Left forelimb (tissue), 1 donor: ENCODE measurements around the gene BIRC6.
"Not testable (repeated sequence)": the region's sequence is repeated elsewhere in the genome, so short reads cannot be mapped to it uniquely, and the experiment has no call there.

Experiments
- DNase-seq: peaks from one replicate; pipeline ENCODE4 v3.0.0-alpha.2; 2018; ENCODE audit warnings: low spot score

Gene BIRC6

GRCh38 chr2:32356681-32357317 is at the start of gene BIRC6:
Gene BIRC6 (plus strand): TSS chr2:32357023. CDS start chr2:32357162, 139 bp downstream.
- peak; percentile 99 for DNase-seq

GRCh38 chr2:32310577-32310976 is 46.2 kb upstream of the BIRC6 start:
- DNase-seq, result no peak

- DNase-seq, result no peak
Measured at GRCh38 chr2:32314886-32315285, 41.9 kb upstream of the BIRC6 start.

- DNase-seq, result not testable (repeated sequence)
Measured at GRCh38 chr2:32328679-32329078, 28.1 kb upstream of the BIRC6 start.

- not testable (repeated sequence) for DNase-seq
Measured at GRCh38 chr2:32329180-32329980, 27.4 kb upstream of the BIRC6 start.

GRCh38 chr2:32330136-32330535 is 26.7 kb upstream of the BIRC6 start:
- DNase-seq, result no peak

GRCh38 chr2:32342801-32343200 is 14.0 kb upstream of the BIRC6 start:
- no peak for DNase-seq

GRCh38 chr2:32350797-32351196 is 6.0 kb upstream of the BIRC6 start:
- DNase-seq, result not testable (repeated sequence)

GRCh38 chr2:32355976-32356680 is 695 bp upstream of the BIRC6 start:
- no peak for DNase-seq

GRCh38 chr2:32357318-32358110 is 691 bp downstream of the BIRC6 start:
- peak; percentile 75 for DNase-seq

GRCh38 chr2:32358111-32358482 is 1.3 kb downstream of the BIRC6 start:
- no peak for DNase-seq

GRCh38 chr2:32360416-32360815 is 3.6 kb downstream of the BIRC6 start:
- no peak for DNase-seq

GRCh38 chr2:32362997-32363396 is 6.2 kb downstream of the BIRC6 start:
- not testable (repeated sequence) for DNase-seq

- DNase-seq, result no peak
Measured at GRCh38 chr2:32363597-32363996, 6.8 kb downstream of the BIRC6 start.

GRCh38 chr2:32364290-32364689 is 7.5 kb downstream of the BIRC6 start:
- not testable (repeated sequence) for DNase-seq

- not testable (repeated sequence) for DNase-seq
Measured at GRCh38 chr2:32365679-32366078, 8.9 kb downstream of the BIRC6 start.

GRCh38 chr2:32366595-32366994 is 9.8 kb downstream of the BIRC6 start:
- no peak for DNase-seq

- DNase-seq, result no peak
Measured at GRCh38 chr2:32369222-32369621, 12.4 kb downstream of the BIRC6 start.

GRCh38 chr2:32370942-32371341 is 14.1 kb downstream of the BIRC6 start:
- not testable (repeated sequence) for DNase-seq

- no peak for DNase-seq
Measured at GRCh38 chr2:32372519-32373182, 15.8 kb downstream of the BIRC6 start.

- DNase-seq, result no peak
Measured at GRCh38 chr2:32375228-32375892, 18.5 kb downstream of the BIRC6 start.
